H1 (cell line): Measurements from ENCODE around the gene ASF1A.

Experiments
- BCL11A ChIP-seq, 2 experiments: IDR thresholded peaks; one replicate each; pipeline ENCODE4 v1.6.1; 2011; ENCODE audit warnings: low read depth in 2 of 2, low read length in 2 of 2, mild to moderate bottlenecking in 2 of 2
- EZH2 ChIP-seq: fragments of 200-600 bp; sonication (generic); IDR thresholded peaks from 2 replicates; pipeline ENCODE4 v1.7.1; 2012; ENCODE audit warnings: low read depth, mild to moderate bottlenecking, moderate library complexity, low read length, inconsistent platforms; ENCODE audit not compliant: severe bottlenecking
- JUN ChIP-seq: IDR thresholded peaks from 2 replicates; pipeline ENCODE4 v1.6.1; 2011; ENCODE audit warnings: low read depth, mild to moderate bottlenecking, improper control_type of control experiment, low read length
- NANOG ChIP-seq: IDR thresholded peaks from 2 replicates; pipeline ENCODE4 v1.6.1; 2011; ENCODE audit warnings: low read length, low read depth, mild to moderate bottlenecking, inconsistent platforms; ENCODE audit not compliant: insufficient read depth, poor library complexity, severe bottlenecking
- RAD21 ChIP-seq, 2 experiments: IDR thresholded peaks in 1 of 2; conservative IDR thresholded peaks in 1 of 2; 2 replicates each; pipeline ENCODE4 v1.6.1; 2011; ENCODE audit warnings: low read depth in 2 of 2, low read length in 2 of 2, improper control_type of control experiment in 1 of 2, inconsistent platforms in 1 of 2, mild to moderate bottlenecking in 1 of 2, moderate library complexity in 1 of 2
- SP1 ChIP-seq: IDR thresholded peaks from 2 replicates; pipeline ENCODE4 v1.6.1; 2011; ENCODE audit warnings: low read depth, low read length
- SP2 ChIP-seq: IDR thresholded peaks from 2 replicates; pipeline ENCODE4 v1.6.1; 2012; ENCODE audit warnings: mild to moderate bottlenecking, low read length, inconsistent platforms
- TF ChIP-seq, protein P1 (sequence below), 3 experiments: IDR thresholded peaks; 1 replicate in 2 of 3; 2 replicates in 1 of 3; pipeline versions ENCODE4 v1.5.1 to v1.6.1; 2011; ENCODE audit warnings: low read length in 3 of 3, mild to moderate bottlenecking in 3 of 3, inconsistent platforms in 2 of 3, low read depth in 1 of 3, moderate library complexity in 1 of 3; ENCODE audit not compliant: insufficient read depth in 1 of 3; ENCODE audit errors: control extremely low read depth in 1 of 3
- TF ChIP-seq, protein P2 (sequence below): IDR thresholded peaks from 2 replicates; pipeline ENCODE4 v1.6.1; 2011; ENCODE audit warnings: low read length, improper control_type of control experiment

DNA sequence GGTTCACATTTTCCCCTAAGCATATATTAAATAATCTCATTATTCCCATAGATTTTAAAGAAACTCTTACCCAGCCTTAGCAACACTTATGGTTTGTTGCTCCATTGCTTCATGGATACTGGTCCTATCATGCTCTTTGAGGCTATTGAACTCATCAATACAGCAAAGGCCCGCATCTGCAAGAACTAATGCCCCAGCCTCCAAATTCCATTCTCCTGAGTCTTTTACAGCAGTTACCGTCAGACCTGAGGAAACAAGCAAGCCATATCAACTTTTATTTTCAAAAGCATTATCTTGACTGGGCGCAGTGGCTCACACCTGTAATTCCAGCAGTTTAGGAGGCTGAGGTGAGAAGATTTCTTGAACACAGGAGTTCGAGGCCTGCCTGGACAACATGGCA, 37.7 kb upstream of the ASF1A start:
- TF ChIP-seq, protein P1, sequence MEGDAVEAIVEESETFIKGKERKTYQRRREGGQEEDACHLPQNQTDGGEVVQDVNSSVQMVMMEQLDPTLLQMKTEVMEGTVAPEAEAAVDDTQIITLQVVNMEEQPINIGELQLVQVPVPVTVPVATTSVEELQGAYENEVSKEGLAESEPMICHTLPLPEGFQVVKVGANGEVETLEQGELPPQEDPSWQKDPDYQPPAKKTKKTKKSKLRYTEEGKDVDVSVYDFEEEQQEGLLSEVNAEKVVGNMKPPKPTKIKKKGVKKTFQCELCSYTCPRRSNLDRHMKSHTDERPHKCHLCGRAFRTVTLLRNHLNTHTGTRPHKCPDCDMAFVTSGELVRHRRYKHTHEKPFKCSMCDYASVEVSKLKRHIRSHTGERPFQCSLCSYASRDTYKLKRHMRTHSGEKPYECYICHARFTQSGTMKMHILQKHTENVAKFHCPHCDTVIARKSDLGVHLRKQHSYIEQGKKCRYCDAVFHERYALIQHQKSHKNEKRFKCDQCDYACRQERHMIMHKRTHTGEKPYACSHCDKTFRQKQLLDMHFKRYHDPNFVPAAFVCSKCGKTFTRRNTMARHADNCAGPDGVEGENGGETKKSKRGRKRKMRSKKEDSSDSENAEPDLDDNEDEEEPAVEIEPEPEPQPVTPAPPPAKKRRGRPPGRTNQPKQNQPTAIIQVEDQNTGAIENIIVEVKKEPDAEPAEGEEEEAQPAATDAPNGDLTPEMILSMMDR (IDR thresholded peaks at IDR 0.05; ENCODE audit: control extremely low read depth in 1 of 3, insufficient read depth in 1 of 3, low read depth in 1 of 3, low read length in 3 of 3), result no peak
- no peak for TF ChIP-seq RAD21 (IDR thresholded peaks at IDR 0.05 in 1 of 2, conservative IDR thresholded peaks at IDR 0.05 in 1 of 2; ENCODE audit: low read depth in 2 of 2, low read length in 2 of 2)
- no peak for TF ChIP-seq SP2
- TF ChIP-seq SP1, result no peak
- no peak for TF ChIP-seq EZH2
- TF ChIP-seq, protein P2, sequence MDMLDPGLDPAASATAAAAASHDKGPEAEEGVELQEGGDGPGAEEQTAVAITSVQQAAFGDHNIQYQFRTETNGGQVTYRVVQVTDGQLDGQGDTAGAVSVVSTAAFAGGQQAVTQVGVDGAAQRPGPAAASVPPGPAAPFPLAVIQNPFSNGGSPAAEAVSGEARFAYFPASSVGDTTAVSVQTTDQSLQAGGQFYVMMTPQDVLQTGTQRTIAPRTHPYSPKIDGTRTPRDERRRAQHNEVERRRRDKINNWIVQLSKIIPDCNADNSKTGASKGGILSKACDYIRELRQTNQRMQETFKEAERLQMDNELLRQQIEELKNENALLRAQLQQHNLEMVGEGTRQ, result no peak
- TF ChIP-seq BCL11A (IDR thresholded peaks at IDR 0.05; ENCODE audit: low read depth in 2 of 2, low read length in 2 of 2), result no peak
- no peak for TF ChIP-seq NANOG
- TF ChIP-seq JUN, result no peak
